ENCODE results near the gene PHPT1. TPM values are rescaled to one million over a fixed set of nuclear protein-coding genes. Genes with fewer than 3 reads are reported as not detected.
A peak's percentile ranks its signal among the peaks of the same experiment; 100 is the strongest.

Gene PHPT1
- total and polyA plus RNA-seq, 2 of the 13 experiments (the other 11 are each of a cell fraction or from before 2014, with no cell fraction given) = 189 to 192 TPM

GRCh38 chr9:136840140-136840876 lies 8.9 kb upstream of the PHPT1 start:
- no peak for DNase-seq (ENCODE audit: low spot score)
- TSS peak; percentile 80 for BruUV-seq (replicated peaks)
- no peak for FAIRE-seq
- whole genome bisulfite sequencing (ENCODE audit: low lambda C conversion rate) = 94% methylated on average over 18 of the region's 32 CpGs
- ChIA-PET POLR2A (interaction anchor here (1.5 kb wide), 1 partner anchor 46 kb away, joined by 3 read pairs; the partner anchor contains the start of gene TRAF2), CTCF (ENCODE audit: low intra/inter-chr PET ratio, low total read pairs) (interaction anchor here (0.9 kb wide), 1 partner anchor 48 kb away, joined by 3 read pairs; no protein-coding TSS in a partner anchor)
- Histone ChIP-seq H3K79me2 (ENCODE audit: insufficient read depth, low read length) (no peaks in the 10 kb centered on the region), H2AFZ (ENCODE audit: low read length) (no peak overlapping the region), H3K4me2 (ENCODE audit: low read depth, low read length) (no peak overlapping the region), H3K27ac (ENCODE audit: extremely low read length, insufficient read depth, low read length) (peak overlapping the region; percentile 62), H3K9ac (ENCODE audit: insufficient read depth, low read depth, low read length) (no peak overlapping the region), H3K36me3 (replicated peaks in 1 of 2; ENCODE audit: control insufficient read depth in 1 of 2, insufficient read depth in 2 of 2, low read length in 2 of 2) (peaks cover 10% of the 10 kb centered on the region in 2 experiments; a peak in 3 of 5 replicates), H3K27me3 (ENCODE audit: control insufficient read depth in 1 of 2, insufficient read depth in 2 of 2, low read length in 2 of 2) (no peaks in the 10 kb centered on the region), H3K9me3 (ENCODE audit: low read length) (no peaks in the 10 kb centered on the region), H3K4me1 (ENCODE audit: insufficient read depth, low read length) (peaks cover 41% of the 10 kb centered on the region), H4K20me1 (ENCODE audit: insufficient read depth, low read length) (no peaks in the 10 kb centered on the region), H3K4me3 (replicated peaks in 1 of 3; ENCODE audit: insufficient read depth in 1 of 3, low read depth in 2 of 3, low read length in 3 of 3) (no peak overlapping the region)
- TF ChIP-seq NRL (CRISPR knock-in tag; IDR thresholded peaks at IDR 0.05; ENCODE audit: borderline replicate concordance) (0 out of 2 replicates have a peak, but pooled peaks have one; percentile 13), ZNF326 (CRISPR knock-in tag; IDR thresholded peaks at IDR 0.05; ENCODE audit: borderline replicate concordance) (peak; percentile 65; the same call in 1 of the 2 replicates), POLR2A (IDR thresholded peaks at IDR 0.05; ENCODE audit: insufficient read depth in 1 of 2, low read depth in 2 of 2, low read length in 2 of 2) (0 out of 4 replicates have a peak, but pooled peaks of 1 of the 2 experiments have one; percentile 12), TRAFD1 (CRISPR knock-in tag; IDR thresholded peaks at IDR 0.05; ENCODE audit: borderline replicate concordance) (no peak), HNRNPLL (IDR thresholded peaks at IDR 0.05; ENCODE audit: low read depth, low read length, poor library complexity, severe bottlenecking) (peak; percentile 7), POLR2G (IDR thresholded peaks at IDR 0.05; ENCODE audit: low read depth, low read length) (peak; percentile 30; the same call in 1 of the 2 replicates), AGO1 (IDR thresholded peaks at IDR 0.05; ENCODE audit: low read depth, low read length, poor library complexity, severe bottlenecking) (peak; percentile 48), ARID2 (CRISPR knock-in tag; IDR thresholded peaks at IDR 0.05; ENCODE audit: borderline replicate concordance) (no peak), HBP1 (CRISPR knock-in tag; IDR thresholded peaks at IDR 0.05; ENCODE audit: low read depth) (no peak), THAP7 (CRISPR knock-in tag; IDR thresholded peaks at IDR 0.05) (0 out of 2 replicates have a peak, but pooled peaks have one; percentile 13), GLMP (CRISPR knock-in tag; IDR thresholded peaks at IDR 0.05; ENCODE audit: borderline replicate concordance) (no peak), PHF20 (CRISPR knock-in tag; IDR thresholded peaks at IDR 0.05) (no peak), ZNF691 (CRISPR knock-in tag; IDR thresholded peaks at IDR 0.05; ENCODE audit: borderline replicate concordance, low read depth) (no peak)
- no peak for ATAC-seq
- in situ Hi-C loops (cut with HindIII; ENCODE audit: extremely low pct_ligation_motif_present, low pct_unique_long_range_greater_than_20kb) (loop anchor here (10.0 kb wide), 1 partner anchor 194 kb away; the partner anchor contains the start of gene FUT7), intact Hi-C loops (cut with micrococcal nuclease; ENCODE audit: unreplicated experiment) (no loop called here)

Measured in HepG2 (cell line).